ENCODE measurements around the gene FCRL6. TPM values are rescaled to one million over a fixed set of nuclear protein-coding genes. Genes with fewer than 3 reads are reported as not detected.

Gene FCRL6
- polyA plus RNA-seq, 1 donor (not counting 4 experiments of a cell fraction or from before 2014, with no cell fraction given), result not detected

DNA sequence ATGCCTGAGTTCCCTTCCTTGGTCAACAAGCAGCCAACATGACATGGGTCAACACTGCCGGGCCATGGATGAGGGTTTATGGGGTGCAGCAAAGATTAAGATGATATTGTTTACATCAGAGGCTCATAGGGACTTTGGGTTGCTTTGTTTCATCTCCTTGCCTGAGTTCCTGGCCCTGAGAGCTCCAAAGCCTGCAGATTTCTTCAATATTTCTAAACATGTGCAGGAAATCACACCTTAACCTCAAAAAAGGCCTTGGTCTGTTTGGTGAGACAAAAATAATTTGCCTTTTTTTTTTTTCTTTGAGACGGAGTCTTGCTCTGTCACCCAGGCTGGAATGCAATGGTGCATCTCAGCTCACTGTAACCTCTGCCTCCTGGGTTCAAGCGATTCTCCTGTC lies 25.4 kb downstream of the FCRL6 start:
- dilution Hi-C loops (cut with MboI; ENCODE audit: extremely low pct_ligation_motif_present, low sequenced_read_pairs), result no loop called here
- H3K4me3 ChIP-seq (ENCODE audit: control insufficient read depth in 2 of 3, extremely low read depth in 1 of 3, insufficient read depth in 2 of 3, low read depth in 1 of 3, low read length in 3 of 3), result no peak overlapping the region
- FAIRE-seq, result no peak

DNA sequence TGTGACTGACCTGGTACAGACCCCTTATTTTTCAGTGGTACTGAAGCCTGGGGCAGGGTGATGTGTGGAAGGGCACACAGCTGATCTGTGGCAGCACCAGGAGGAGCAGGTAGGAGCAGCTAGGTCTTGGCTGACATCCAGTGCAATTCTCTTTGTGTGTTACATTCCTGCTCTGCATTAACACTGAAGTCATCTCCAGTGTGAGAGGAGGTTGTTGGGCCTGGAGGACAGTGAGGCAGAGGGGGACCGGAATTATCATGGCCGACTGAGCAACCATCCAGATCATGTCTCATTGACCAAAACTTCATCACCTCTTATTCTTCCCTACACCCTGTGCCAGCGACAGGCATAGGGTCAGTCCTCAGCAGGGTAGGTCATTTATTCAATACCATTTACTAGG lies 26.0 kb downstream of the FCRL6 start:
- no peaks in the 10 kb centered on the region for H3K9me3 ChIP-seq (ENCODE audit: control insufficient read depth, low read depth, low read length)
- no peak overlapping the region for H3K27ac ChIP-seq (ENCODE audit: control insufficient read depth, insufficient read depth, low read length)
- no peak overlapping the region for H2AFZ ChIP-seq (ENCODE audit: control insufficient read depth, low read length)
- TF ChIP-seq, protein P1, sequence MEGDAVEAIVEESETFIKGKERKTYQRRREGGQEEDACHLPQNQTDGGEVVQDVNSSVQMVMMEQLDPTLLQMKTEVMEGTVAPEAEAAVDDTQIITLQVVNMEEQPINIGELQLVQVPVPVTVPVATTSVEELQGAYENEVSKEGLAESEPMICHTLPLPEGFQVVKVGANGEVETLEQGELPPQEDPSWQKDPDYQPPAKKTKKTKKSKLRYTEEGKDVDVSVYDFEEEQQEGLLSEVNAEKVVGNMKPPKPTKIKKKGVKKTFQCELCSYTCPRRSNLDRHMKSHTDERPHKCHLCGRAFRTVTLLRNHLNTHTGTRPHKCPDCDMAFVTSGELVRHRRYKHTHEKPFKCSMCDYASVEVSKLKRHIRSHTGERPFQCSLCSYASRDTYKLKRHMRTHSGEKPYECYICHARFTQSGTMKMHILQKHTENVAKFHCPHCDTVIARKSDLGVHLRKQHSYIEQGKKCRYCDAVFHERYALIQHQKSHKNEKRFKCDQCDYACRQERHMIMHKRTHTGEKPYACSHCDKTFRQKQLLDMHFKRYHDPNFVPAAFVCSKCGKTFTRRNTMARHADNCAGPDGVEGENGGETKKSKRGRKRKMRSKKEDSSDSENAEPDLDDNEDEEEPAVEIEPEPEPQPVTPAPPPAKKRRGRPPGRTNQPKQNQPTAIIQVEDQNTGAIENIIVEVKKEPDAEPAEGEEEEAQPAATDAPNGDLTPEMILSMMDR (optimal IDR thresholded peaks at IDR 0.05 in 1 of 3, IDR thresholded peaks at IDR 0.05 in 1 of 3, conservative IDR thresholded peaks at IDR 0.05 in 1 of 3; ENCODE audit: extremely low read depth in 1 of 3, insufficient read depth in 2 of 3, low read length in 3 of 3), result no peak
- TF ChIP-seq EZH2 (IDR thresholded peaks at IDR 0.05; ENCODE audit: low read length), result no peak
- H3K79me2 ChIP-seq (ENCODE audit: control insufficient read depth, insufficient read depth, low read length), result no peaks in the 10 kb centered on the region
- no peaks in the 10 kb centered on the region for H3K36me3 ChIP-seq (ENCODE audit: control insufficient read depth in 2 of 2, extremely low read depth in 1 of 2, insufficient read depth in 2 of 2, low read length in 2 of 2)
- H3K9me1 ChIP-seq (ENCODE audit: control insufficient read depth, extremely low read depth, insufficient read depth, low read length), result no peaks in the 10 kb centered on the region
- dilution Hi-C loops (cut with MboI; ENCODE audit: extremely low pct_ligation_motif_present, low sequenced_read_pairs), result no loop called here
- H3K27me3 ChIP-seq (ENCODE audit: control insufficient read depth, extremely low read depth, insufficient read depth, low read length), result peaks cover 6% of the 10 kb centered on the region
- DNase-seq (ENCODE audit: low read depth, low spot score) (no peak), FAIRE-seq (peak; percentile 60)
- no peak overlapping the region for H3K4me3 ChIP-seq (ENCODE audit: control insufficient read depth in 2 of 3, extremely low read depth in 1 of 3, insufficient read depth in 2 of 3, low read depth in 1 of 3, low read length in 3 of 3)
- no peak overlapping the region for H3K4me2 ChIP-seq (ENCODE audit: control insufficient read depth, extremely low read depth, insufficient read depth, low read depth, low read length)
- no peaks in the 10 kb centered on the region for H4K20me1 ChIP-seq (ENCODE audit: control insufficient read depth, extremely low read depth, insufficient read depth, low read length)
- H3K4me1 ChIP-seq (ENCODE audit: control insufficient read depth, extremely low read depth, insufficient read depth, low read length), result peaks cover 12% of the 10 kb centered on the region
- H3K9ac ChIP-seq (ENCODE audit: control insufficient read depth, extremely low read depth, insufficient read depth, low read length), result no peak overlapping the region

More for the DNA sequence above, 25.4 kb downstream of the FCRL6 start:
- H2AFZ ChIP-seq (ENCODE audit: control insufficient read depth, low read length), result no peak overlapping the region
- peaks cover 16% of the 10 kb centered on the region for H3K4me1 ChIP-seq (ENCODE audit: control insufficient read depth, extremely low read depth, insufficient read depth, low read length)
- H3K9ac ChIP-seq (ENCODE audit: control insufficient read depth, extremely low read depth, insufficient read depth, low read length), result no peak overlapping the region
- no peaks in the 10 kb centered on the region for H3K36me3 ChIP-seq (ENCODE audit: control insufficient read depth in 2 of 2, extremely low read depth in 1 of 2, insufficient read depth in 2 of 2, low read length in 2 of 2)
- H3K27ac ChIP-seq (ENCODE audit: control insufficient read depth, insufficient read depth, low read length), result no peak overlapping the region
- H3K79me2 ChIP-seq (ENCODE audit: control insufficient read depth, insufficient read depth, low read length), result no peaks in the 10 kb centered on the region
- no peak for DNase-seq (ENCODE audit: low read depth, low spot score)
- no peaks in the 10 kb centered on the region for H3K9me3 ChIP-seq (ENCODE audit: control insufficient read depth, low read depth, low read length)
- no peak for TF ChIP-seq EZH2 (IDR thresholded peaks at IDR 0.05; ENCODE audit: low read length)
- TF ChIP-seq, protein P1 (optimal IDR thresholded peaks at IDR 0.05 in 1 of 3, IDR thresholded peaks at IDR 0.05 in 1 of 3, conservative IDR thresholded peaks at IDR 0.05 in 1 of 3; ENCODE audit: extremely low read depth in 1 of 3, insufficient read depth in 2 of 3, low read length in 3 of 3), result no peak
- no peaks in the 10 kb centered on the region for H4K20me1 ChIP-seq (ENCODE audit: control insufficient read depth, extremely low read depth, insufficient read depth, low read length)
- peaks cover 13% of the 10 kb centered on the region for H3K27me3 ChIP-seq (ENCODE audit: control insufficient read depth, extremely low read depth, insufficient read depth, low read length)
- H3K9me1 ChIP-seq (ENCODE audit: control insufficient read depth, extremely low read depth, insufficient read depth, low read length), result no peaks in the 10 kb centered on the region
- no peak overlapping the region for H3K4me2 ChIP-seq (ENCODE audit: control insufficient read depth, extremely low read depth, insufficient read depth, low read depth, low read length)
